Daoy (cell line): ENCODE data around the gene ADAT2. TPM values are rescaled to one million over a fixed set of nuclear protein-coding genes. Genes with fewer than 3 reads are reported as not detected.
A peak's percentile ranks its signal among the peaks of the same experiment; 100 is the strongest.

Experiments used
- DNase-seq: peaks from one replicate; pipeline ENCODE4 v3.0.0-alpha.2; 2015; ENCODE audit warnings: low read depth
- total RNA-seq: library from RNA; depleted of rRNA; stranded (reverse); fragments of >200 nt; shearing (Covaris generic); gene quantifications from 2 replicates; pipeline ENCODE4 v1.2.3, GENCODE V29; 2014; rRNA removed

The ADAT2 gene
- total RNA-seq, 1 experiment from 2014 or later = 10.6 TPM

GRCh38 chr6:143397227-143398222, 53.0 kb downstream of the ADAT2 start:
- DNase-seq = peak; percentile 98

- DNase-seq = peak; percentile 52
These were observed 53.8 kb downstream of the ADAT2 start for GRCh38 chr6:143396497-143397226.

GRCh38 chr6:143395699-143396098, 54.8 kb downstream of the ADAT2 start:
- DNase-seq = no peak

- DNase-seq = no peak
These were observed 56.1 kb downstream of the ADAT2 start for GRCh38 chr6:143394389-143394788.

- DNase-seq = no peak
These were observed 60.2 kb downstream of the ADAT2 start for GRCh38 chr6:143390278-143390677.

GRCh38 chr6:143385636-143386035, 64.9 kb downstream of the ADAT2 start:
- DNase-seq = no peak

GRCh38 chr6:143376861-143377260, 73.6 kb downstream of the ADAT2 start:
- DNase-seq = no peak

GRCh38 chr6:143376375-143376774, 74.1 kb downstream of the ADAT2 start:
- DNase-seq = no peak

GRCh38 chr6:143375022-143375585, 75.4 kb downstream of the ADAT2 start:
- DNase-seq = no peak

GRCh38 chr6:143374014-143374413, 76.5 kb downstream of the ADAT2 start:
- no peak for DNase-seq

Other genes starting within 250 kb of the ADAT2 start
- gene PEX3, start 110 bp upstream of the ADAT2 start, total RNA-seq = 25.2 and 26.7 TPM in 2 replicates
- 49.3 and 50.1 TPM in 2 replicates for gene FUCA2, start 61.0 kb upstream of the ADAT2 start, total RNA-seq
- 14.6 and 30.3 TPM in 2 replicates for gene PHACTR2, start 227.3 kb upstream of the ADAT2 start, total RNA-seq